Brain microvascular endothelial cell (primary cell): ENCODE measurements around the gene MAPK7.

Experiments used
- DNase-seq: peaks from one replicate; pipeline ENCODE4 v3.0.0-alpha.2; 2020
- H3K27ac ChIP-seq: fragments of 250-450 bp; sonication (Bioruptor Pico); 2 replicates; pipeline ENCODE4 v1.5.1; 2020; ENCODE audit warnings: mild to moderate bottlenecking, moderate library complexity
- H3K27me3 ChIP-seq: fragments of 250-450 bp; sonication (Bioruptor Pico); replicated peaks from 2 replicates; pipeline ENCODE4 v1.5.1; 2020; ENCODE audit warnings: mild to moderate bottlenecking
- H3K36me3 ChIP-seq: fragments of 250-450 bp; sonication (Bioruptor Pico); replicated peaks from 2 replicates; pipeline ENCODE4 v1.5.1; 2020; ENCODE audit warnings: mild to moderate bottlenecking
- H3K4me3 ChIP-seq: 2 replicates; pipeline ENCODE4 v1.5.1; 2011; ENCODE audit warnings: low read depth, mild to moderate bottlenecking, control low read depth, low read length, moderate library complexity
- CTCF ChIP-seq: IDR thresholded peaks from 2 replicates; pipeline ENCODE4 v1.5.1; 2011; ENCODE audit warnings: low read depth, mild to moderate bottlenecking, moderate library complexity, low read length, control low read depth, inconsistent platforms; ENCODE audit errors: missing control alignments
- in situ Hi-C: cut with HindIII; loops from 2 replicates; pipeline ENCODE4 v1.10.0; 2017; ENCODE audit warnings: low sequenced_read_pairs, low pct_ligation_motif_present

MAPK7 gene

DNA sequence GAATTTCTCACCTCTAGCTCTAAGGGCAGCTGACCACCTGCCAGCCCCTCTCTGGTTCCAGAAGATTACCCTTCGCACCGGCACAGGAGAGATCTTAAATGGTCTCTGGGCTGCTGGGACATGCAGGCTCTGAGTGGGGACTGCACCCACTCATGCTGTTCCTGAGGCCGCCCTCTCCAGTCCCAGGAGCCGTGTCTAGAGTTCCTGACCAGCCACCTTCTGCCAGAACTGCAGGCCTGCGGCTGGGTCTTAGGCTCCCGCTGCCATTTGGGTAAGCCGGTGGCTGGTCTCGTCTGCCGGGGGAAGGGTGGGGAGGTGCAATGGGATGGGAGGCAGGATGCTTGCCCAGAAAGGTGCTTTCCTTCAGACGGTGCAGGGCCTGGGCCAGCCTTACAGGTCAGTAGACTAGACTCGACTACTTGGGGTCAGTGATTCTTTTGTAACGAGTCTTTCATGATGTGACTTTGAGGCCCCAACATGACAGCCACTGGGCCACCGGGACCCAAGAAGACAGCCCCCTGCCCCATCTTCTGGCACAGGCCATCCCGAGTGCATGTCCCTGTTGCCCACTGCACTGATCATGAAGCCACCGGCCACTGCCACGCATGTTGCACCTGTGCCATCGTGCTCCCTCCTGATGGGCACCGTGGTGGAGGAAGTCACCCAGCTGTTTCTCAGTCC is 42.2 kb upstream of the MAPK7 start:
- no peaks in the 10 kb centered on the region for H3K27me3 ChIP-seq
- in situ Hi-C loops = no loop called here
- no peak overlapping the region for H3K4me3 ChIP-seq
- no peak for TF ChIP-seq CTCF
- no peak for DNase-seq
- no peak overlapping the region for H3K27ac ChIP-seq
- H3K36me3 ChIP-seq = no peaks in the 10 kb centered on the region

DNA sequence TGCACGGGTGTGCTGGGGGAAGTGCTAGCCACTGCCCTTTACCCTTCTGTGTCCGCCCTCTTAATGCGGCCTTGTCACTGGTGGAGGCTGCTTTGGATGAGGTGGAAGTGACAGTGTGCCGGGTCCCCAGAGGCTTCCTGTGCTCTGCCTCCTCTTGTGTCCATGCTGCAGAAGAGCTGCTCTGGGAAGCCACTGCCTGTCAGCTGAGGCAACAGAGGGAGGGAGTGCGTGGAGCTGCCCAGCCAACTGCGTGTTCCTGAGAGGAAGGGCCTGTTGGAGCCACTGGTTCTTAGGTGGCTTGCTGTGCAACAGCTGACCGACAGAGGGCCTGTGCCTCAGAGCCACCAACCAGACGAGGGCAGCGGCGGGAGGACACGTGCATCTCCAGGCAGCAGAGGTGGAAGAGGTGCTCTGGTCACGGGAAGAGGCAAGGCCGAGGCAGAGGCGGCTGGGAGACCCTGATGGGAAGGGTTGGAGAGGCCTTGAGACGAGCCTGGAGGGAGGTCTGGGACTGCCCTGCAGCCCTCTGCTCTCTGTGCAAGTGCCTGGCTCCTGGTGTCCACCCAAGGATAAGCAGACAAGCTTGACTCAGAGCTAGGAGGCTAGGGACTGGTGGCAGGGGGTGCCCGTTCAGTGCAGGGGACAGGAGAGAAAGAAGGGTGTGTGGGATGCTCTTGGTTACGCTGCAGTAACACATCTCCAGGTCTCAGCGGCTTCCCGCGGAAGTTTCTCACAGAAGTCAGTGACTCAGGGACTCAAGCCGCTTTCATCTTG is 41.2 kb upstream of the MAPK7 start:
- H3K4me3 ChIP-seq = no peak overlapping the region
- in situ Hi-C loops = no loop called here
- H3K27ac ChIP-seq = no peak overlapping the region
- H3K27me3 ChIP-seq = no peaks in the 10 kb centered on the region
- peak; percentile 57 for DNase-seq
- peak; percentile 93 for TF ChIP-seq CTCF
- H3K36me3 ChIP-seq = no peaks in the 10 kb centered on the region

- H3K4me3 ChIP-seq = no peak overlapping the region
- H3K36me3 ChIP-seq = no peaks in the 10 kb centered on the region
- in situ Hi-C loops = no loop called here
- no peak for TF ChIP-seq CTCF
- no peak overlapping the region for H3K27ac ChIP-seq
- no peak for DNase-seq
- H3K27me3 ChIP-seq = no peaks in the 10 kb centered on the region
These were observed 40.6 kb upstream of the MAPK7 start for GRCh38 chr17:19337712-19338023.

- Histone ChIP-seq H3K4me3 (no peak overlapping the region), H3K27me3 (no peaks in the 10 kb centered on the region), H3K36me3 (no peaks in the 10 kb centered on the region), H3K27ac (no peak overlapping the region)
- in situ Hi-C loops = no loop called here
- no peak for DNase-seq
- TF ChIP-seq CTCF = peak; percentile 85
These were observed 40.0 kb upstream of the MAPK7 start for GRCh38 chr17:19338031-19338990.

DNA sequence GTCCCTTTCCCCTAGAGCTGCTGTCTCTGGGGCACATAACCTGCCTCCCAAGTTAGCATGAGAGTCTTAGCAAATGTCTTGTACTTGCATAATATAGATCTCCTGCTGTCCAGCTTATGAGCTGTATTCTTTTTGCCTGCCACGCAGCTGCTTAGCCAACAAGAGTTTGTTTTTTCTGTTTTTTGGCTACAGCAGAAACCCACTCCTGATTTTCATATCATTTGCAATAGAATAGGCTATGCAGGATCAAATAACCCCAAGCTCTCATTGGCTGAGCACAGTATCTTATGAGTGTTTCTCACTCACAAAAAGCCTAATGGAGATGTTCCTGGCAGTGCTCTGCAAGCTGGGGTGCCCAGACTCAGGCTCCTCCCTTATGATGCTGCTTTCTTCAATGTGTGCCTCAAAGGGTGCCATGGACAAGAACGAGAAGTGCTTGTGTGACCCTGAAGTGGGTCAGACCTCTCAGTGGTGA is 38.9 kb upstream of the MAPK7 start:
- no peak for DNase-seq
- no peak for TF ChIP-seq CTCF
- in situ Hi-C loops = no loop called here
- Histone ChIP-seq H3K36me3 (no peaks in the 10 kb centered on the region), H3K27me3 (no peaks in the 10 kb centered on the region), H3K4me3 (no peak overlapping the region), H3K27ac (no peak overlapping the region)
